K562 (cell line): ENCODE data around the gene OCEL1. TPM values are rescaled to one million over a fixed set of nuclear protein-coding genes. Genes with fewer than 3 reads are reported as not detected.

Source experiments
- ATAC-seq: fragments of 200-7000 bp; cut with Tn5 transposase; 3 replicates; pipeline ENCODE4 v1.9.1; 2020; ENCODE audit warnings: moderate library complexity
- BruUV-seq: library from RNA; stranded (reverse); fragments of 400-500 nt; replicated peaks from 2 replicates; lab custom pipeline; 2021; lab: Mats Ljungman, UMichigan
- CTCF ChIA-PET: fragments of 300-600 bp; formaldehyde crosslinking; extraction: SDS; loops from one replicate; lab custom pipeline; 2021; ENCODE audit warnings: low intra/inter-chr PET ratio; lab: Yijun Ruan, JAX
- POLR2A ChIA-PET: fragments of 300-600, 350-650 bp; sonication (Branson Sonifier 250); formaldehyde crosslinking; extraction: SDS; loops from one replicate; lab custom pipeline; 2021; ENCODE audit warnings: antibody characterized with exemption, inconsistent platforms; lab: Yijun Ruan, JAX
- DNase-seq, 4 experiments: peaks; one replicate each; pipeline versions ENCODE4 v3.0.0 to v3.0.0-alpha.2; 2011 to 2018; ENCODE audit warnings: low spot score in 3 of 4, mixed read lengths in 3 of 4; ENCODE audit errors: extremely low read depth in 1 of 4
- FAIRE-seq: peaks from 2 replicates; lab custom pipeline; 2011; peaks lifted over from hg19 to GRCh38; lab: Jason Lieb, UNC
- H2AFZ ChIP-seq: 2 replicates; pipeline ENCODE4 v1.6.0; 2011; ENCODE audit warnings: low read depth, low read length, control low read depth, inconsistent platforms
- H3K27ac ChIP-seq: fragments of 200-600 bp; 3 replicates; pipeline ENCODE4 v1.8.0; 2011; ENCODE audit warnings: low read depth, mild to moderate bottlenecking, control low read depth, inconsistent platforms, low read length, moderate library complexity, mixed read lengths; ENCODE audit errors: extremely low read depth
- H3K27me3 ChIP-seq, 2 experiments: fragments of 300-600 bp in 1 of 2; 2 replicates in 1 of 2; 3 replicates in 1 of 2; pipeline versions ENCODE4 v1.6.0 to v1.8.0; 2011; ENCODE audit warnings: inconsistent platforms in 2 of 2, low read length in 2 of 2, mild to moderate bottlenecking in 1 of 2, mixed read lengths in 1 of 2, moderate library complexity in 1 of 2; ENCODE audit not compliant: control insufficient read depth in 2 of 2, insufficient read depth in 2 of 2
- H3K36me3 ChIP-seq: fragments of 300-600 bp; 3 replicates; pipeline ENCODE4 v1.8.0; 2011; ENCODE audit warnings: mild to moderate bottlenecking, low read length, inconsistent platforms; ENCODE audit not compliant: control insufficient read depth, insufficient read depth
- H3K4me1 ChIP-seq, 2 experiments: fragments of 200-600 bp in 1 of 2; replicated peaks in 1 of 2; 2 replicates in 1 of 2; 3 replicates in 1 of 2; pipeline versions ENCODE4 v1.5.1 to v1.8.0; 2011; ENCODE audit warnings: inconsistent platforms in 2 of 2, low read length in 2 of 2, mild to moderate bottlenecking in 1 of 2, mixed read lengths in 1 of 2, moderate library complexity in 1 of 2; ENCODE audit not compliant: control insufficient read depth in 2 of 2, insufficient read depth in 2 of 2
- H3K4me2 ChIP-seq: 2 replicates; pipeline ENCODE4 v1.6.1; 2011; ENCODE audit warnings: low read length, control low read depth, inconsistent platforms, mixed read lengths; ENCODE audit not compliant: insufficient read depth
- H3K4me3 ChIP-seq: fragments of 200-600 bp; sonication (generic), shearing (Covaris generic); 2 replicates; pipeline ENCODE4 v1.5.1; 2016; ENCODE audit warnings: control low read depth, inconsistent platforms
- H3K79me2 ChIP-seq: fragments of 200-600 bp; 3 replicates; pipeline ENCODE4 v1.8.0; 2011; ENCODE audit warnings: low read length, inconsistent platforms; ENCODE audit not compliant: control insufficient read depth, insufficient read depth
- H3K9ac ChIP-seq, 2 experiments: 2 replicates each; pipeline versions ENCODE4 v1.6.0 to v1.6.1; 2011; ENCODE audit warnings: low read depth in 2 of 2, low read length in 2 of 2, control low read depth in 1 of 2, inconsistent platforms in 1 of 2, mild to moderate bottlenecking in 1 of 2, mixed read lengths in 1 of 2; ENCODE audit not compliant: insufficient read depth in 1 of 2
- H3K9me1 ChIP-seq: one replicate; pipeline ENCODE4 v1.6.0; 2011; ENCODE audit warnings: inconsistent platforms, mild to moderate bottlenecking, low read length, moderate library complexity; ENCODE audit not compliant: control insufficient read depth, insufficient read depth
- H3K9me3 ChIP-seq: replicated peaks from 2 replicates; pipeline ENCODE4 v1.5.1; 2011; ENCODE audit warnings: low read depth, low read length, inconsistent platforms; ENCODE audit not compliant: control insufficient read depth, insufficient read depth
- H4K20me1 ChIP-seq: replicated peaks from 2 replicates; pipeline ENCODE4 v1.6.1; 2011; ENCODE audit warnings: low read length, inconsistent platforms, mixed read lengths; ENCODE audit not compliant: control insufficient read depth, insufficient read depth
- CHCHD3 ChIP-seq: fragments of 250-450 bp; sonication (Bioruptor Pico); IDR thresholded peaks from 2 replicates; pipeline ENCODE4 v2.1.2; 2022; ENCODE audit warnings: mild to moderate bottlenecking
- CTCF ChIP-seq, 3 experiments: IDR thresholded peaks in 2 of 3; conservative IDR thresholded peaks in 1 of 3; 2 replicates each; pipeline ENCODE4 v1.5.1; 2011 to 2012; ENCODE audit warnings: low read length in 3 of 3, mild to moderate bottlenecking in 3 of 3, control low read depth in 2 of 3, improper control_type of control experiment in 1 of 3, inconsistent platforms in 1 of 3, low read depth in 1 of 3, mixed read lengths in 1 of 3, moderate library complexity in 1 of 3; ENCODE audit not compliant: insufficient read depth in 2 of 3
- EHMT2 ChIP-seq: fragments of 450-650 bp; IDR thresholded peaks from 2 replicates; pipeline ENCODE4 v1.6.1; 2018; ENCODE audit warnings: antibody characterized with exemption
- HDAC1 ChIP-seq, 2 experiments: fragments of 450-650 bp; IDR thresholded peaks; 2 replicates each; pipeline ENCODE4 v1.6.1; 2016 to 2017; ENCODE audit warnings: inconsistent platforms in 1 of 2, mild to moderate bottlenecking in 1 of 2, moderate library complexity in 1 of 2
- LEF1 ChIP-seq: fragments of 450-650 bp; IDR thresholded peaks from 2 replicates; pipeline ENCODE4 v1.6.1; 2016; ENCODE audit warnings: mild to moderate bottlenecking
- MBD1 ChIP-seq: fragments of 250-450 bp; sonication (Bioruptor Pico); IDR thresholded peaks from 2 replicates; pipeline ENCODE4 v1.8.0; 2022; ENCODE audit warnings: inconsistent platforms
- TCF7 ChIP-seq: sonication (generic); IDR thresholded peaks from 2 replicates; pipeline ENCODE4 v1.6.1; 2016; ENCODE audit warnings: antibody characterized with exemption, borderline replicate concordance
- USF2 ChIP-seq: sonication (generic); formaldehyde crosslinking; IDR thresholded peaks from 2 replicates; pipeline ENCODE4 v1.5.0; 2020; ENCODE audit warnings: missing genetic modification reagents
- ZEB2 ChIP-seq: fragments of 450-650 bp; IDR thresholded peaks from 2 replicates; pipeline ENCODE4 v1.6.1; 2016
- ZNF583 ChIP-seq: fragments of 250-450 bp; sonication (Bioruptor Pico); IDR thresholded peaks from 2 replicates; pipeline ENCODE4 v1.4.0; 2020
- WGBS: fragments of 100-300 bp; shearing (Covaris generic); methylation state at CpG from one replicate; pipeline ENCODE4 v1.1.6; 2016; ENCODE audit warnings: low coverage, mixed read lengths; ENCODE audit not compliant: insufficient coverage; ENCODE audit errors: missing lambda C conversion rate; 5-methylcytosine and 5-hydroxymethylcytosine counted together
- in situ Hi-C: fragments of 300-500 bp; cut with MboI; formaldehyde crosslinking; loops from 4 replicates; pipeline ENCODE4 v1.15.0; 2018; ENCODE audit warnings: inconsistent platforms, mixed read lengths
- intact Hi-C: fragments of 100-400 bp; cut with micrococcal nuclease; formaldehyde crosslinking; loops from 2 replicates; pipeline ENCODE4 v1.14.2; 2022
- polyA plus RNA-seq, 8 experiments: library from polyadenylated mRNA; depleted of rRNA in 4 of 8; stranded (reverse) in 5 of 8; unstranded in 3 of 8; fragments of >200 nt; fragmentation: Nextera tagmentation in 2 of 8; fragmentation: Illumina TruSeq in 1 of 8; extraction: Ambion mirVana in 2 of 8; extraction: Trizol in 1 of 8; gene quantifications; 2 replicates each; pipeline versions ENCODE4 v1.2.1 to v1.2.3, GENCODE V29; 2011 to 2014; ENCODE audit warnings: inconsistent platforms in 1 of 8, missing spikeins in 1 of 8
- total RNA-seq, 7 experiments: library from RNA; depleted of rRNA in 6 of 7; stranded (reverse); fragments of >200 nt in 6 of 7; fragmentation: Illumina TruSeq in 2 of 7; extraction: Trizol in 2 of 7; gene quantifications; 2 replicates each; pipeline versions ENCODE4 v1.2.1 to v1.2.3, GENCODE V29; 2011 to 2021; ENCODE audit warnings: low replicate concordance in 1 of 7

The OCEL1 gene
- total and polyA plus RNA-seq, 9 of the 15 experiments (the other 6 are each of a cell fraction or from before 2014, with no cell fraction given), result 8.0 to 38.0 (median 12.4) TPM

- ChIA-PET POLR2A (interaction anchor here (0.5 to 2.1 kb wide), 5 partner anchors 31 to 511 kb away, joined by 3 to 4 read pairs (median 4); partner anchors contain the start of genes HAUS8, MYO9B and USE1), CTCF (no interaction called here)
- H3K27ac ChIP-seq, result no peak overlapping the region
- H3K27me3 ChIP-seq, result no peaks in the 10 kb centered on the region
- no TSS peak for BruUV-seq
- DNase-seq (no peak), FAIRE-seq (no peak), ATAC-seq (no peak)
- in situ Hi-C loops, result no loop called here
- TF ChIP-seq ZEB2 (no peak), TCF7 (no peak), CHCHD3 (no peak), USF2 (CRISPR knock-in tag) (no peak)
- WGBS, result 95% methylated on average over 11 of the region's 12 CpGs
- no peaks in the 10 kb centered on the region for H3K79me2 ChIP-seq
- intact Hi-C loops, result no loop called here
- H3K4me1 ChIP-seq, result peaks cover 0 to 5% of the 10 kb centered on the region in 2 experiments; a peak in 2 of 5 replicates
- peaks cover 49% of the 10 kb centered on the region; the same call in 2 of the 3 replicates for H3K36me3 ChIP-seq
- H4K20me1 ChIP-seq, result no peaks in the 10 kb centered on the region
- H3K9me3 ChIP-seq, result no peaks in the 10 kb centered on the region
- no peak overlapping the region for H3K4me2 ChIP-seq
- H3K9me1 ChIP-seq, result no peaks in the 10 kb centered on the region
- no peak overlapping the region for H3K4me3 ChIP-seq
- no peak overlapping the region for H3K9ac ChIP-seq
- no peak overlapping the region for H2AFZ ChIP-seq
Observed at GRCh38 chr19:17184371-17184841, 41.6 kb upstream of the OCEL1 start.

GRCh38 chr19:17185590-17185989, 40.4 kb upstream of the OCEL1 start:
- Histone ChIP-seq H3K36me3 (peaks cover 52% of the 10 kb centered on the region; the same call in 2 of the 3 replicates), H3K9me3 (no peaks in the 10 kb centered on the region), H3K4me3 (no peak overlapping the region), H3K27ac (no peak overlapping the region), H3K4me1 (peaks cover 0 to 5% of the 10 kb centered on the region in 2 experiments; a peak in 2 of 5 replicates), H3K4me2 (no peak overlapping the region), H3K79me2 (no peaks in the 10 kb centered on the region), H4K20me1 (no peaks in the 10 kb centered on the region), H3K9me1 (no peaks in the 10 kb centered on the region), H3K27me3 (no peaks in the 10 kb centered on the region), H3K9ac (no peak overlapping the region), H2AFZ (no peak overlapping the region)
- in situ Hi-C loops, result no loop called here
- CTCF ChIA-PET, result no interaction called here
- intact Hi-C loops, result no loop called here
- POLR2A ChIA-PET, result interaction anchor here (0.6 to 2.1 kb wide), 2 partner anchors 12 to 30 kb away, joined by 3 to 4 read pairs; partner anchors contain the start of gene USE1
- WGBS, result 75% methylated on average over 8 of the region's 8 CpGs
- no TSS peak for BruUV-seq
- FAIRE-seq, result no peak
- no peak for DNase-seq
- no peak for ATAC-seq
- TF ChIP-seq ZNF583 (no peak), EHMT2 (no peak), HDAC1 (IDR thresholded peaks at IDR 0.05) (no peak), LEF1 (no peak), MBD1 (CRISPR knock-in tag) (no peak), CTCF (IDR thresholded peaks at IDR 0.05 in 2 of 3, conservative IDR thresholded peaks at IDR 0.05 in 1 of 3; ENCODE audit: insufficient read depth in 2 of 3, low read depth in 1 of 3, low read length in 3 of 3) (no peak)
